GM19351 (cell line): ENCODE data around the gene GSTA5.
"Not testable (repeated sequence)": the region's sequence is repeated elsewhere in the genome, so short reads cannot be mapped to it uniquely, and the experiment has no call there.

Source experiments
- ATAC-seq: cut with Tn5 transposase; IDR thresholded peaks from one replicate; pipeline ENCODE4 v1.9.1; 2021; ENCODE audit warnings: mild to moderate bottlenecking, moderate library complexity; ENCODE audit not compliant: unreplicated experiment

Gene GSTA5

GRCh38 chr6:52840763-52841585, at the start of gene GSTA5:
Gene GSTA5, minus strand, starts transcription at chr6:52840813.
- no peak for ATAC-seq

GRCh38 chr6:52890018-52890417, 49.4 kb upstream of the GSTA5 start:
- no peak for ATAC-seq

- ATAC-seq, result no peak
These were observed 47.4 kb upstream of the GSTA5 start for GRCh38 chr6:52887910-52888524.

GRCh38 chr6:52881996-52882841, 41.6 kb upstream of the GSTA5 start:
- ATAC-seq, result peak; percentile 100

- ATAC-seq, result no peak
These were observed 41.0 kb upstream of the GSTA5 start for GRCh38 chr6:52881662-52881995.

GRCh38 chr6:52877786-52878185, 37.2 kb upstream of the GSTA5 start:
- no peak for ATAC-seq

GRCh38 chr6:52877168-52877567, 36.6 kb upstream of the GSTA5 start:
- no peak for ATAC-seq

- ATAC-seq, result no peak
These were observed 35.6 kb upstream of the GSTA5 start for GRCh38 chr6:52876056-52876787.

- no peak for ATAC-seq
These were observed 31.4 kb upstream of the GSTA5 start for GRCh38 chr6:52872031-52872430.

GRCh38 chr6:52871621-52872020, 31.0 kb upstream of the GSTA5 start:
- no peak for ATAC-seq

GRCh38 chr6:52870335-52871091, 29.9 kb upstream of the GSTA5 start:
- not testable (repeated sequence) for ATAC-seq

- not testable (repeated sequence) for ATAC-seq
These were observed 28.3 kb upstream of the GSTA5 start for GRCh38 chr6:52868899-52869298.

GRCh38 chr6:52868240-52868639, 27.6 kb upstream of the GSTA5 start:
- ATAC-seq, result no peak

GRCh38 chr6:52861151-52861550, 20.5 kb upstream of the GSTA5 start:
- not testable (repeated sequence) for ATAC-seq

GRCh38 chr6:52858416-52858815, 17.8 kb upstream of the GSTA5 start:
- ATAC-seq, result no peak

- ATAC-seq, result not testable (repeated sequence)
These were observed 15.5 kb upstream of the GSTA5 start for GRCh38 chr6:52856137-52856536.

- ATAC-seq, result no peak
These were observed 8.5 kb upstream of the GSTA5 start for GRCh38 chr6:52849137-52849536.

GRCh38 chr6:52846002-52846401, 5.4 kb upstream of the GSTA5 start:
- ATAC-seq, result no peak

- ATAC-seq, result no peak
These were observed 3.0 kb upstream of the GSTA5 start for GRCh38 chr6:52843605-52844004.
